HG02798 (cell line): ENCODE measurements around the gene DMXL2.
"Not testable (repeated sequence)": the region's sequence is repeated elsewhere in the genome, so short reads cannot be mapped to it uniquely, and the experiment has no call there.

Experiments
- ATAC-seq: cut with Tn5 transposase; IDR thresholded peaks from one replicate; pipeline ENCODE4 v1.9.1; 2021; ENCODE audit warnings: mild to moderate bottlenecking; ENCODE audit not compliant: unreplicated experiment, poor library complexity

The DMXL2 gene

GRCh38 chr15:51580385-51580784 is 42.2 kb downstream of the DMXL2 start:
- no peak for ATAC-seq

DNA sequence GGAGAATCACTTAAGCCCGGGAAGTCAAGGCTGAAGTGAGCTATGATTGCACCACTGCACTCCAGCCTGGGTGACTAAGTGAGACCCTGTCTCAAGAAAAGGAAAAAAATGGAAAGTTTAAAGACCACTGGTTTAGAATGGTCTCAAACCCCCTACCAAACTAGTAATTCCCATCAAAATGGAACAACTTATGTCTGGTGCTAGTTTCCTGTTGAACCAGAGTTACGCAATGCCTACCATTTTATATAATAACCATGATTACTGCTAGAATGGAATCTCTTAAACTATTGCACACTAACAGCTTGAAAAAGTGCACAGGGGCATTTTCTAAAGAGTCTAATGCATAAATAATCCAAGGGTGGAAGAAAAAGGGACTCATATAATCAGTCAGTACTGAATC is 43.6 kb downstream of the DMXL2 start:
- no peak for ATAC-seq

DNA sequence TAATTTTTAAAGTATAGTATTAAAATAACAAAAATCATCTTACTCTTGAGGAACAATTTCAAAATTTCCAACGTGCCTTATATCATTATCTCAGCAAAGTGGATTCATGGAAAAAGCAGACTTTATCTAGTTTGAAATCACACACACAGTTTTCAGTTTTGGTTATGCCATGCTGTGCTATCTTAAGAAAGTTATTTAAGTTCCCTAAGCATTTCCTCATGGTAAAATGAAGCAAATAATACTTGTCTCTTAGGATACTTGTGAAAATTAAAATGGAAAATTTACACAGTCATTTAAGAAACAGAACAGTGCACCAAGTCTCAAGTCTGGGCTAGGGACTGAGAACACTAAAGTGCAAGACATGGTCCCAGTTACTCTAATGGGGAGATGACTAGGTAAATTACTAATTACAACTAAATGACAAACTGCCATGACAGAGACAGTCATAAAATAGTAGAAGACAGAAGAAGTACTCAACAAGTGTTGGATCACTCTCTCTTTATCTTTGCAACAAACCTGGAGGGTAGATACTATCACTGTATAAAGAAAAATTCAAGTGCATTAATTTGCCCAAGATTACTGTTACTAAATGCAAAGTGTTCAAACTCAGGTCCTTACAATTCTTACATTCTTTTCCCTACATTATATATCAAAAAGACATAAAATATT is 44.8 kb downstream of the DMXL2 start:
- no peak for ATAC-seq

DNA sequence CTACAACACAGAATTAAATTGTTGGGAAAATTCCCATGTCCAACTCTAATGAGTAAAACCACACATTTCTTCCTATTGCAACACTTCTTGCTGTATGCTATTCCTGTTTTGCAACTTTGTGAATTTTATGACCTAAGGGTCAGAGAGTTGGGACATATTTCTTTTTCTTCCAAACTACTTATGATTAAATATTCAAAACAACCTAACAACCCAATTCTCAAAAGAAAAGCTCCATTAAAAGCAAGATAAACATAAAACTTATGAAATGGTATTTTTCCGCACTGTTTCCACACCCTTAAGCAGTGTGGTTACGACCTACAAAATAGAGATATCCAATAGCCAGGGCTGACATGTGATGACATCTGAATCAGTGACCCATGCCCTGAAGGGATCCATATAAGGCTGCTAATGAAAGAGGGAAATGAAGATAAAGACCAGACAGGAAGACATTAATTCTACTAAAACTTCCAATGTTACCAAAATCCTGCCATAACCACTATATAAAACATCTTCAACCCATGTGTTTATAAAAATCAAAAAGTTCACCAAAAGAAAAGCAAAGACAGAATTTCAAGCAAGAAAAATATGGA is 45.6 kb downstream of the DMXL2 start:
- ATAC-seq, result no peak

GRCh38 chr15:51576286-51576850 is 46.2 kb downstream of the DMXL2 start:
- no peak for ATAC-seq

GRCh38 chr15:51575775-51576174 is 46.8 kb downstream of the DMXL2 start:
- ATAC-seq, result no peak

- ATAC-seq, result not testable (repeated sequence)
Observed at GRCh38 chr15:51573352-51573751, 49.2 kb downstream of the DMXL2 start.

DNA sequence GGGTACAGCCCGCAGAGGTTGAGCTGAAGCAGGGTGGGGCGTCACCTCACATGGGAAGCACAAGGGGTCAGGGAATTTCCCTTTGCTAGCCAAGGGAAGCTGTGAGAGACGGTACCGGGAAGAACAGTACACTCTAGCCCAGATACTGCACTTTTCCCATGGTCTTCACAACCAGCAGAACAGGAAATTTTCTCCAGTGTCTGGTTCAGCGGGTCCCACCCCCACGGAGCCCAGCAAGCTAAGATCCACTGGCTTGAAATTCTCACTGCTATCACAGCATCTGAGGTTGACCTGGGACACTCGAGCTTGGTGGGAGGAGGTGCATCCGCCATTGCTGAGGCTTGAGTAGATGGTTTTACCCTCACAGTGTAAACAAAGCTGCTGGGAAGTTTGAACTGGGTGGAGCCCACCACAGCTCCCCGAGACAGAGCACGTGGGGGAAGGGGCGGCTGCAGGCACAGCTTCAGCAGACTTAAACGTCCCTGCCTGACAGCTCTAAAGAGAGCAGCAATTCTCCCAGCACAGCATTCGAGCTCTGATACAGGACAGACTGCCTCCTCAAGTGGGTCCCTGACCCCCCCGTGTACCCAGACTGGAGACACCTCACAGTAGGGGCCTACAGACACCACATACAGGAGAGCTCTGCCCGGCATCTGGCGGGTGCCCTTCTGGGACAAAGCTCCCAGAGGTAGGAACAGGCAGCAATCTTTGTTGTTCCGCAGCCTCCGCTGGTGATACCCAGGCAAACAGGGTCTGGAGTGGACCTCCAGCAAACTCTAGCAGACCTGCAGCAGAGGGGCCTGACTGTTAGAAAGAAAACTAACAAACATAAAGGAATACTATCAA is 53.4 kb downstream of the DMXL2 start:
- not testable (repeated sequence) for ATAC-seq

- no peak for ATAC-seq
Observed at GRCh38 chr15:51561271-51561670, 61.3 kb downstream of the DMXL2 start.

- ATAC-seq, result no peak
Observed at GRCh38 chr15:51558876-51559275, 63.7 kb downstream of the DMXL2 start.

DNA sequence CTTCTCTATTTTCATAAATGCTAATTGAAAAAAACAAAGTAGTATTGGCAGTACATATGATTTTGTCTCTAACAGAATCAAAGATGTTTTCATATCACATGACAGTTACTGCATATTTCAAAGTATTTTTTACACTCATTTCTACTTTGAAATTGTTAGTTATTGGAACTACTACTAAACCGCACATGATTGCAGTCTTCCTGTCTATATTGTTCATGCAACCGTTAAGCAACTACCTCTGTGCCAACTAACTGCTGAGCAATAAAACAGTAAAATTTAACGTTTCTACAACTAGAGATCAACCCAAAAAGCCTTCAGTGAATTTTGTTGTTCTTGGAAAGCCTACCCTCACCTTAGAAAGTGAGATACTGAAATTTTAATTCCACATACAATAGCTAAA is 64.2 kb downstream of the DMXL2 start:
- ATAC-seq, result no peak

- ATAC-seq, result no peak
Observed at GRCh38 chr15:51550841-51551240, 71.7 kb downstream of the DMXL2 start.

DNA sequence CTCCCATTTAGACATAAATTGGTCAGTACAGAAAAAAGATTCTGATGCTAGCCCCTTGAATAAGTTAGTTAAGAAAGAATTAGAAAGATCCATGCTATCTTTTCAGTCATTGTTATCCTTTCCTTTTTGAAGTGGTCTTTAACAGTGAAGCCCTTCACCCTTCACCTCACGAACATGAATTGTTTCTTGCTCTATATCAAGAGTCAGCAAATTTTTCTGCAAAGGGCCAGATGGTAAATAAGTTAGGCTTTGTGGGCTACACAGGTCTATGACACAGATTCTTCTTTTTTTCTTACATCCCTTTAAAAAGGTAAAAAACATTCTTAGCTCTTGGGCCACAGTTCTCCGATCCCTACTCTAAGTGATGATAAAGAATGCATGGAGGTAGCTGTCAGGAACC is 74.9 kb downstream of the DMXL2 start:
- no peak for ATAC-seq

GRCh38 chr15:51536965-51537574 is 85.5 kb downstream of the DMXL2 start:
- no peak for ATAC-seq

- no peak for ATAC-seq
Observed at GRCh38 chr15:51533672-51534398, 88.7 kb downstream of the DMXL2 start.

DNA sequence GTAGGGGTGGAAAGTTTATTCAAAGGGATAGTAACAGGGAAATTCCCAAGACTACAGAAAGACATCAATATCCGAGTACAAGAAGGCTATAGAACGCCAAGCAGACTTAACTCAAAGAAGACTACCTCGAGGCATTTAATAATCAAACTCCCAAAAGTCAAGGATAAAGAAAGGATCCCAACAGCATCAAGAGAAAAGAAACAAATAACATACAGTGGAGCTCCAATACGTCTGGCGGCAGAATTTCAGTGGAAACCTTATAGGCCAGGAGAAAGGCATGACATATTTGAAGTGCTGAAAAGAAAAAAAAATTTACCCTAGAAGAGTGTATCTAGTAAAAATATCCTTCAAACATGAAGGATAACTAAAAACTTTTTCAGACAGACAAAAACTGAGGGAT is 95.6 kb downstream of the DMXL2 start:
- no peak for ATAC-seq

DNA sequence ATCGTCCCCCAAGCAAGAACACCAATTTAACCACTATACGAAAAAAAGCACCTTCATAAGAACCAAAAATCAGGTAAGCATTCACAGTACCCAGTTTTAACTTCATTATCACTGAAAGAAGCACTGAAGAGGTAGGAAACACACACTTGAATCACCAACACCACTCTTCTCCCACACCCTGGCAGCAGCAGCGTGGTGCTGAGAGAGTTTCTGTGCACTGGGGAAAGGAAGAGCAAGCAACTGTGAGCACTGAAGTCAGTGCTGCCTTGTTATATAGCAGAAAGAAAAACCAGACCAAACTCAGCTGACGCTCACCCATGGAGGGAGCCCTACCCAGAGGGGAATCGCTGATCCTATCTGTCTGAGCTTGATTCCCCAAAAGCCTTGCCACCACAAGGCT is 98.2 kb downstream of the DMXL2 start:
- ATAC-seq, result no peak

DNA sequence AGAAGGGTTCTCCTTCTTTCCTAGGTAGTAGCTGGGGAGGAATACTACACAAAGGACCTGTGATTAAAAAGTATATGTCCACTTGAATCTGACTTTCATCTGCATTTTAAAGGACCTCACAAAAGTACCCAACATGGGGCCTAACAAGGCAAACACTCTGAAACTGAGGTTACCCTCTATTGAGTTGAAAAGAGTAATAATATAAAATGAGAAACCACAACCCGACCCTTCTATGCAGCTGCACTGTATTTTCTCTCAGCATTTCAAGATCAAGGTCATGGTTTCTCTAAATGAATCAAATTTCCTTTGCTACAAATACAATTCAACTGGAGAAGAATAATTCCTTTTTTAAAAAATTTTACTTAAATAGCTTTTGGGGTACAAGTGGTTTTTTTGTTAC is 106.3 kb downstream of the DMXL2 start:
- ATAC-seq, result no peak

- no peak for ATAC-seq
Observed at GRCh38 chr15:51505251-51505650, 117.3 kb downstream of the DMXL2 start.

DNA sequence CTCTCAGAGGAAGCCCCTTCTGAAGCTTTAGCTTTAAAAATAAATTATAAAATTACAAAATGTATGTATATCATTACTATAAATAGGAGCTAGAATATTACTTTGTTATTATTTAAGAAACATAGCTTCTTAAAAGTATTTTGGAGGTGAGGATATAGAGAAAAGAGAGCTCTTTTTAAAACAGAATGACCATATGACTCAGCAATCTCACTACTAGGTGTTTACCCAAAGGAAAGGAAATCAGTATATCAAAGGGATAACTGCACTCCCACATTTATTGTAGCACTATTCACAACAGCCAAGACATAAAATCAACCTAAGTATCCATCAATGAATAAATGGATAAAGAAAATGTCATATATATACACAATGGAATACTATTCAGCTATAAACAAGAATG is 119.6 kb downstream of the DMXL2 start:
- ATAC-seq, result no peak
